Activated naive CD4-positive, alpha-beta T cell treated with anti-CD3 and anti-CD28 coated beads, Interleukin-2, amount 50 U/mL, for 16 hours (primary cell): ENCODE results near the gene CPB1.

Experiments used
- DNase-seq: peaks from one replicate; pipeline ENCODE4 v3.0.0-alpha.2; 2020

CPB1 gene

DNA sequence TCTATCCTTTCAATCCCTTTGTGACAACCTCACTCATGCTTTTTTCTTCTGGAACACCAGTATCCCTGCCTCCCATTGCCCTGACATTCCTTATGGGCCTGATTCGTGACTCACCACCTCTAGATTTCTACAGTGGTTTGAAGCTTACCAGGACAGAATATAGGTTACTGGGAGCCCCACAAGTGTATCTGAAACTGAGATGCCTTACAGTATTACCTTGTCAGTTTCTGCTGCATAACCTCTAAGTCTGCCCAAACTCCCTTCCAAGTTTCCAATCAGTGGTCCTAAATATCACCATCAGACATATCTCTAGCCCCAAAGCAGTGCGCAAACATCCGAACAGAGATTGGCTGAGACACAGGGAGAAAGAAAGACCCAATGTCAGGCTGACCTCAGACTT is 5.6 kb downstream of the CPB1 start:
- no peak for DNase-seq

GRCh38 chr3:148839805-148840204 is 12.2 kb downstream of the CPB1 start:
- no peak for DNase-seq

- DNase-seq = no peak
Observed at GRCh38 chr3:148840451-148840850, 12.8 kb downstream of the CPB1 start.

- no peak for DNase-seq
Observed at GRCh38 chr3:148845756-148846395, 18.3 kb downstream of the CPB1 start.

DNA sequence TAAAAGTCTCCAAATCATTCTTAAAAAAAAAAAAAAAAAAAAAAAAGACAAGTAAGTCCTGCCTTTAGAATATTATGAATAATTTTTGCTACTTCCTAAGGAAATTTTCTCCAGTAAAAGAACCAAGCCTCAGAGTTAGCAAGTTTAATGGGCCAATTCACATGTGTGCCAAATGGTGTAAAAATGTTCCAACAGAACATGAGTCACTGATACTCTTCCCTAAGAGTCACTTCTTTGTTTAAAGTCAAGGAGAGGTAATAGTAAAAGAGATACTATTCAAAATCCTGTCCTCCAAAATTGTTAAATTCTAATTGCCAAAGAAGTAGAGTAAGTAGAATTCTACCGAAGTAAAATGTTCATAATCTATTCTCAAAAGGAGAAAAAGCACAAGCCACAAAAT is 19.7 kb downstream of the CPB1 start:
- DNase-seq = no peak

GRCh38 chr3:148848410-148848809 is 20.8 kb downstream of the CPB1 start:
- no peak for DNase-seq

DNA sequence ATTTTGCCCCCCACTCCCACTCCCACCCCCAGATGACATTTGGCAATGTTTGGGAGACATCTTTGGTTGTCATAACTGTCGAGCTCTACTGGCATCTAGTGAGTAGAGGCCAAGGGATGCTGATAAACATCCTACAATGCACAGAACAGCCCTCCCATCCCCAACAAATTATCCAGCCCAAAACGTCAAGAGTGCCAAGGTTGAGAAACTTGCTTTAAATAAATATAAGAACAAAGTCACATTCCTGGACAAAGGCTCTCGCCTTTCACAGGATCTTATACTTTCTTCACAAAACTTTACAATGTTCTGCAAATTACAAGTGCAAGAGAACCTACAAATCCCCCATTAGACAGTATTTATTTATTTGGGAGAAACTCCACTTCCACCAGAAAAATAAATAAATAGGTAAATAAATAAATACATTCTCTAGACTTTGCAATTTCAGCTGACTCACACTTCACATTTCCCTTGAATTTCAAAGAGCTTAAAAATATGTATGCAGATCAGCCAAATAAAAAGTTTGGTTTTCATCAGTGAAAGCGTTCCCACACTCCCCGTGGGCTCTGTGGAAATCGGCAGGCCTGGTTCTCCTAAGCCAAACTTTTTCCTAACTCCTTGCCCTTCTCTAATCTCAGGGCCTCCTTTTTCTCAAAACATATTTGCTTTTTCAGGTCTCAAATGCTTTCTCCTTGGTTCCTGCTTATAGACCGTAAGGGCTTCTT is 24.8 kb downstream of the CPB1 start:
- no peak for DNase-seq

DNA sequence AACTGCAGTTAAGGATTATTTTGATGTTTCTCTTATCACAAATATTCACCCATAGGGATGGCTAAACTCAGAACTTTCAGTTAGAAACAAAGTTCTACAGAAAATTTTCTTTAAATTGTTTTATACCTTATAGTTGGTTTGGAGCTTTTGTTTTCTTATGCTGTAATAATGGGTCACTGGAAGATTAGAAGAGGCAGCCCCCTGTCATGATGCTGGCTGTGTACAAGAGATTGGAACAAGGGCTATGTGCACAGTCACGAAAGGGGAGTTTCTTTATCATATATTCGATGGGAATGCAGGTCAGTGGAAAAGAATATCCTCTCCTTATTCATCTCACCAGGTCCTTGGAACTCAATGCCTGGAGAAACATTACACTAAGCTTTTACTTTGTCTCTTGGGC is 25.5 kb downstream of the CPB1 start:
- no peak for DNase-seq

GRCh38 chr3:148854061-148854460 is 26.4 kb downstream of the CPB1 start:
- DNase-seq = no peak

DNA sequence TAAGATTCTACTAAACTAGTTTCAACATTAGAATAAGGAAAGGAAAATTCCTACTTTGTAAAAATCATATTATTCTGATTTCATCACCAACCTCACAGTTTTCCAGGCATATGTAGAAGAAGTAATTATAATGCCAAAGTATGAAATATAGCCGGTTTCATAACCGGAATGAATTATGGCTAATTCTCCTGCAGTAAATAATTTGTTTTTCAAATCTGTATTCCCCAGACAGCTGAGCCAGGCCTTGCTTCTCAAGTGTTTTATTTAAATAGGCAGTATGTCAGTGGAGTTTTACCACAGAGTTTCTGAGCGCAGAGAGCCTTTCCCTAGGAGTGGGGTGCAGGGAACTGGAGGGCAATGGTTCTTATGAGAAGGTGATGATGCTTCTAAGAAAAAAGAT is 28.8 kb downstream of the CPB1 start:
- DNase-seq = no peak

DNA sequence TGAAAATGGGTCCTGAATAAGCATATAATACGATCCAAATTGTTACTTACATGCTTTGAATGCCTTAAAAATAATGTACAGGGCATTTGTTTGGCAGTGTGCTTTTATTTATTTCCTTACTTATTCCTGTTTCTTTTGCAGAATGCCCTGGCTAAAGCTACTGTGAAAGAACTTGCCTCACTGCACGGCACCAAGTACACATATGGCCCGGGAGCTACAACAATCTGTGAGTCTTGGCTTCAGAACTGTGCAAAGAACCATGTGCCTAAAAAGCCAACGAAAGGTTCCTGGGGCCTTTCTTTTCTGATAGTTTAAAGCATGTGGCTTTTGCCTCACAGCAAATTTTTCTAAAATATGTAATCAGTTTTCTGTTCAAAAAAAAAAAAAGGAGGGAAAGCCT is 29.7 kb downstream of the CPB1 start:
- DNase-seq = no peak

DNA sequence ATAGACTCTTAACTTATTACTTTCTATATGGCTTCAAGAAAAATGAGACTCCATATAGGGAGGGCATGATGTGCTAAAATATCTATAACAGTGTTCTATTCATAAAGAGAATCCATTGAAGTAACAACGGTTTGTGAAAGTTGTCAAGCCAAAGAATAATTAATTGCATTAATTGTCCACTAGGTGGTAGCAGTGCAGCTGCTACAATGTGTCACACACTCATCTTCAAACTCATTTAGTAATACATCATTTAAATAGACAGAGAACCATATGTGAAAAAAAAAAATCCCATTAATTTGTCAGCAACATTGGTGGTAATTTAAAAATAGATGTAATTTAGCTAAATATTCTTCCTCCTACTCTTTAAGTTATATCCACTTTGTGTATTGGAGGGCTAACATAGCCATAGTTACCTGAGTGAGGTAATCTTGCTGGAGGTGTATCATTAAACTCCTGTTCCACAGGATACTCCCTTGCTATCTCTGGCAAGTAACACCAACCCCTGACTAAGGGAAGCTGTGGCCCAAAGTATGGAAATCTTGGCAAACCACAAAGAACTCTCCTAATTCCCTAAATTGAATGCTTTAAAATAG is 33.8 kb downstream of the CPB1 start:
- DNase-seq = no peak

DNA sequence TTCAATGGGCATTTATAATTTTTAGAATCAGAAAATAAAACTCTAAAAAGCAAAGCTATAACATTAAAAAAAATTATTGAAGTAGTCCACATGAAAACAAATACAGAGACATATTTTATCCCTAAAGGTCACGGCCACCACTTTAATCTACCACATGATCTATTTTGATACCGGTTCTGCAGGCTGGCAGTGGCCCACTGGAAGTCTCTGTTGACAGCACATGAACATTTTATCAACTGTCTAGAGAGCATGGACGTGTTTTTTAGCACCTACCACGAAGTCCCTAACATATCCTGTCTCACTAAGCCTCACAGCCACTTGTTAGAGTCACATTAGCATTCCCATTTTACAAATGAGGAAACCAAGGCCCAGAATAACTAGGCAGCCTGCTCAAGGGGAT is 35.7 kb downstream of the CPB1 start:
- no peak for DNase-seq

DNA sequence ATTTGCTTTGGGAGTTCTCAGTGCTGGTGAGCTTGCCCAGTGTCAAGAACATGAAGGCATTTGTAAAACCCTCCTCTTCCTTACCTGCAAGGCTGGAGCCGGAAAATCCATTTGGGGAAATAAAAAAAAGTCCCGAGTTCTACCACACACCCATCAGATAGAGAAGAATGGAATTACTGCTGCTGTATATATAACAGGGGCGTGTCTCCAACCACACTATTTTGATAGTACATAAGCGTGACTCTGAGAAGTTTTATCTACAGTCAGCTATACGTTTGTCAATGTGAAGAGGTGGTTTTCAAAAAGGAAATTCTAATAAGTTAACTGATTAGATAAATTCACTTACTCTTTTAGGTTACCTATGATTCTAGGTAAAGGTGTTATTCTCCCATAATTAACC is 36.2 kb downstream of the CPB1 start:
- DNase-seq = no peak

GRCh38 chr3:148865049-148865448 is 37.4 kb downstream of the CPB1 start, which contains the start of gene CPA3:
Gene CPA3 (plus strand): TSS chr3:148865296. CDS start chr3:148865308, 12 bp downstream.
- DNase-seq = no peak

DNA sequence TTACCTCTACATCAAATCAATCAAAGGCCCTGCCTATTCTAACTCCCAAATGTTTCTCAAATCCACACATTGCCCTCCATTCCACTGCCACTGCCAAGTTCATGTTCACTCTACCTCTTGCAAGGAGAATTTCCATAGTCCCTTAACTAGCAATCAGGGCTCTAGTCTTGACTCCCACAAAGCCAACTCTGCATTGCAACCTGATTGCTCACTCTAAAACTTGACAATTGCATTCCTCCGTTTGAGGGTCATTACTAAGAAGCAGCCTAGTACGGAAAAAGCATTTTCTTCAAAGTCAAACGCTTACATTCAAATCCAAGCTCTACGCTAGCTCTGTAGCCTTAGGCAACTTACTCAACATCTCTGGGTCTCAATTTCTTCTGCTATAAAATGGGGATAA is 38.6 kb downstream of the CPB1 start:
- no peak for DNase-seq

DNA sequence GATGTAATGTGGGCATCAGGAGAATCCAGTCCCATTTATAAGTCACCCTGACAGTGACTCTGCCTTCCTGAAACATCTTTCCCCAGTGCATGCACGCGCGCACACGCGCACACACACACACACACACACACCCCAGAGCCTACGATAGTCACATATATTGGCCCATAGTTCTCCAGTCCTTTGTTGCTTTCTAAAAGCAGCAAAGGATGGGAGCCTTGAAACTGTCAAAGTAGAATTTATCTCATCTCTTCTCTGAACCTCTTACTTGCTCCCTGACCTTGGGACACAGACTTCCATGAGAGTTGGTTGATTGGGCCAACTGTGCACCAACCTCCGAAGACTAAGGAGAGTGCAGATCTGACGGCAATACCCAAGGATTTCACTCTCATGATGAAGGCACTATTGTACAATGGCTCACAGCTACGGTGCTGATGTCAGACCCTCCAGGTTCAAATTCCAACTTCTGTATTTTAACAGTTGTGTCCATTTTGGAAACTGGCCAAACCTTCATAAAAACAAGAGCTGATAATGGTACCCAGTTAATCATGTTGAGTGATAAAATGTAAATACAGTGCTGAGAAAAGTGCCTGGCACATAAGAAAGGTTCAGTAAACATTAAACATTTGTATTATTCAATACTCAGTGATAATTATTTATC is 45.8 kb downstream of the CPB1 start:
- DNase-seq = no peak

DNA sequence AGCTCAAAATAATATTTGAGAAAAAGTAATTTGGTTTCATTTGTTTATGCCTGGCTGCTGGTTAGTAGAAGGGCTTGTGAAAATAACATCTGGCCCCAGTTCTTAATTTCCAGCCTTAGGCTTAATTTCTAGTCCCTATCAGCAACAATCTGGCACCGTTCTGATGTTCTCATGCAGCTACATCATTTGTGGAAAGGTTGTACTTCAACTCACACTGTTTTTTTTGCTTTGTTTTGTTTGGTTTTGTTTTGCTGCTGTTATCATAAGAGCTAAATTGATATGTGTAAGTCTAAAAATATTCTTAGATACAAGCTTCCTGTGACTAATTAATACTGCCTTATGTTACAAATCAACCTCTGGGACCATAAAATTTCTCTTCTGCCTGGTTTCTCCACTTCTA is 46.4 kb downstream of the CPB1 start:
- DNase-seq = no peak

DNA sequence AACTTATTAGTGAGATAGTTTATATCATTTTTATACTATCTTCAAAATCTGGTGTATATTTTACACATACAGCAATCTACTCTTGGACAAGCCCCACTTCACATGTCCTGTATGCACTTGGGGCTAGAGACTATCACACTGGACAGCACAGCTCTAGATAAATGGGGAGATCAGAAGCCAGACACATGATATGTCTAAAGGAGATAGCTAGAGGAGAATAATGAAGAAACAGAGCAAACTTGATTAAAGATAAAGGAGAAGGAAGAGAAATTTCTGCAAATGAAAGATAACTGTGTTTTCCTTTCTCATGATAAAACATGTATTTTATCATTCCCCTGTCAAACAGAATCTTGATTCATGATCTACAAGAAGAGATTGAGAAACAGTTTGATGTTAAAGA is 50.5 kb downstream of the CPB1 start:
- DNase-seq = no peak

DNA sequence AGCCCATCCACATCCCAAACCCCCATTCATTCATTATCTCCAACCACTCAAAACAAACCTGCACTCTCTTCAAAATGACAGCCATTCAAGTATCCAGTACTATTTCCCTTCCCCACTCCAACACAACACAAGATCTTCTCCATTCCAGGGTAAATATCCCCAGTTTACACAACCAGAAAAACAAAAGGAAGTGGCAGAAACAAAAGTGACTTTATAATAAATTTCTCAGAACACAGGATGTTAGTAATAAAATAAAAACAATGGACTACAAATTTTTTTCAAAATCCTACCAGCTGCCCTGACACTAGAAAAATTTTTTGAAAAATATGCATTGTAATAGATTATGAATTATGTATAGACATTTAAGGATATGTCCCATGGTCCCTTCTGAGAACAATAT is 51.6 kb downstream of the CPB1 start:
- no peak for DNase-seq

DNA sequence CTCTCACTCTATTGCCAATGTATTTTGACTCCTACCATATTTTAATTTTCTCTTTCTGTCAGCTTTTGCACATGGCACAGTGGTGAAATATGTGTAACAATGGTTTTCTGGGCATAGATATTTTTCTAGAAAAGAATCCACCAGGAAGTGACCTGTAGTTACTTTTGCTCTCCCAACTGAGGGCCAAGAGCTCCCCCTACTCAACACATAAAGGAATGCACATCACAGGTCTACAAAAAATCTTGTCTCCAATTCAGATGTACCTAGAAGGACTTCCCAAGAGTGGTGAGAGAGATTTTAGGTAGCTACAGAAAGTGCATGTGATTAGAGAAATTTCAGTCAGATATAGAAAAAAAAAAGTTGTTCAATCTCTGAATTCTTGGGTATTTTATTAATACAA is 53.1 kb downstream of the CPB1 start:
- no peak for DNase-seq

DNA sequence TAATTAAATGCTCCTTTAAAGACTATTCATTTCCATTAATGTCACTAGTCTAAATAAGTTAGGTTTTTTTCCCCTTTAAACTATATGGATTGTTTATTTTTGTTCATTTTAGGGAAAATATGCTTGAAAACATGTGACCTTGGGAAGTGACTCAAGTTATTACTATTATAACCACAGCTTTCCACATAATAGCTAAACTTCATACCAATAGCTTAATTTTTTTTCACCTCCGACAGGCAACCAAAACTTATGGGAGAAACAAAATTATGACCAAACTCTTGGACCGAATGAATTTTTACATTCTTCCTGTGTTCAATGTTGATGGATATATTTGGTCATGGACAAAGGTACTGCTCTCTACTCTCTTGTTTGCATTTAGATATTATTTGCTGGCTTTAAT is 53.7 kb downstream of the CPB1 start:
- no peak for DNase-seq

DNA sequence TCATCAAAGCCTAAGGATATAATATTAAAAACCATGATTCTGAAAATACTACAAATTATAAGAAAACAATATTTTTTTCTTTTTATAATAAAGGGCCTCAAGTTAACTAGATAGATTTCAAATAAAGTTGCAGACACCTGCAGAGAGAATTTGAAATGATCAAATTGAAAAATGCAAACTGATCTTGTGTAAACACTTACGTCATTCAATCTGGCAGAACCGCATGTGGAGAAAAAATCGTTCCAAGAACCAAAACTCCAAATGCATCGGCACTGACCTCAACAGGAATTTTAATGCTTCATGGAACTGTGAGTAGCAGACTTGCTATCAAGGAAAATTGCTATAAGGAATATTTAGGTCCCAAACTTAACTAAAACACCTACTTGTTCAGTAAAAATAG is 54.7 kb downstream of the CPB1 start:
- no peak for DNase-seq

- no peak for DNase-seq
Observed at GRCh38 chr3:148883163-148883562, 55.6 kb downstream of the CPB1 start.
